ENCODE measurements around the gene ADRA2A.

- TF ChIP-seq EZH2 (IDR thresholded peaks at IDR 0.05) (no peak), POLR2AphosphoS5 (IDR thresholded peaks at IDR 0.05; ENCODE audit: borderline replicate concordance, low read depth, low read length) (no peak), FOXP2 (optimal IDR thresholded peaks at IDR 0.05; ENCODE audit: control extremely low read depth, extremely low read length, insufficient read depth) (no peak)
Observed at GRCh38 chr10:111118758-111119157, 41.9 kb downstream of the ADRA2A start.
